HPDE6-E6E7 (cell line): ENCODE results near the gene NKIRAS1.

ENCODE experiments used
- DNase-seq: peaks from one replicate; pipeline ENCODE4 v3.0.0; 2011; ENCODE audit warnings: missing footprints; ENCODE audit errors: extremely low spot score

Gene NKIRAS1

DNA sequence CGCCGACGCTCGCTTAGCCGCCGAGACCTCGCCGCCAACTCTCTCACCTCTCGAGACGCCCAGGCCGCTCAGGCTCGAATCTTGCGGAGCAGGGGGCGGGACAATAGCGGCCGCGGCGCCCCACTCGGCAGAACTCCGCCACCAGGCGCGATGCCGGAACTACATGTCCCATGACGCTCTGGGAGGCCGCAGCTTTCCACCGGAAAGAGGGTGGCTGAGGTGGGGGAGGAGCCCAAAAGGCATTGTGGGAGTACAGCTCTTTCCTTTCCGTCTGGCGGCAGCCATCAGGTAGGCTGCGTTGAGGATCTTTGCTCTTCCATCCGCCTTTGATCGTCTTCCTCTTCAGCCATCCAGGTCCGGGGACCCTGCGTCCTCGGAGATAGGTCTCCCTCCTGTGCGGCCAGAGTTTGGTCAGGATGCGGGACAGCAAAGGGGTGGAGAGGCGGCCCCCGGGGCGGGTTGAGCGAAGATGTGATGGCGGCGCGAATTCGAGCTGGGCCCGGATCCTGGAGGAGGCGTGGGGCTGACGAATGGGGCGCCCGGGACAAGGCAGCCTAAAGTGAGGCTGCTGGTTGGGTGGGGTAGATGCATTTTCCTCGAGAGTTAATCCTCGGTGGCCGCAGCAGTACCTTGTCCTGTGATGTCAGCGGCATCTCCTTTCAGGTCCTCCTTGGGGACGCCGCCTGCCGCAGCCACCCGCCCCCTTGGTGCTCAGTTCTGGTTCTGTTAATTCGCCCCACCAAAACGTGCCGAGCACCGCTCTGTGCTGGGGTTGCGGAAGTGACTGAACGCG, at the start of gene NKIRAS1, which contains the start of gene RPL15:
Gene NKIRAS1 (minus strand): TSS at position 105 of the 793 bp plus-strand sequence. CDS start 6,086 bp downstream, outside the sequence.
Gene RPL15 (plus strand): TSS at position 247 of the 793 bp plus-strand sequence. CDS start 728 bp downstream, outside the sequence.
- peak; percentile 71 for DNase-seq

DNA sequence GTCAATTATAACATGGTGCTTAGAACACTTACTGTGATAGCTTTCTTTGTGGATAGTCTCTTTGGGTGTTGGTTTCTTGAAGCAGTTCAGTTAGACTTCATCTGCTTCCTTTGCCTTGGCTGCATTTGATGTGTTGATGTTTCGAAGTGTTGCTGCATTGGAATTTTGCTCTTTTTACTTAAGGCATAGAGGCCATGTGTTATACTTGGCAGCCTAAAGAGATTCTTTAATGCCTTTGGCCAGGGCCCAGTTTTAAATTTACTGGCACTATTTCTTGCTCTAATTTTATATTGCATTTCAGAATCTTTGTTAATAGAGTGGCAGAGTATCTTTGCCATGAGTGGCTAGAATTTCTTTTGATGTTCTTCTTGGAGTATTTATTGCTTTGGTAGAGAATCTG, 49.5 kb upstream of the NKIRAS1 start:
- no peak for DNase-seq

DNA sequence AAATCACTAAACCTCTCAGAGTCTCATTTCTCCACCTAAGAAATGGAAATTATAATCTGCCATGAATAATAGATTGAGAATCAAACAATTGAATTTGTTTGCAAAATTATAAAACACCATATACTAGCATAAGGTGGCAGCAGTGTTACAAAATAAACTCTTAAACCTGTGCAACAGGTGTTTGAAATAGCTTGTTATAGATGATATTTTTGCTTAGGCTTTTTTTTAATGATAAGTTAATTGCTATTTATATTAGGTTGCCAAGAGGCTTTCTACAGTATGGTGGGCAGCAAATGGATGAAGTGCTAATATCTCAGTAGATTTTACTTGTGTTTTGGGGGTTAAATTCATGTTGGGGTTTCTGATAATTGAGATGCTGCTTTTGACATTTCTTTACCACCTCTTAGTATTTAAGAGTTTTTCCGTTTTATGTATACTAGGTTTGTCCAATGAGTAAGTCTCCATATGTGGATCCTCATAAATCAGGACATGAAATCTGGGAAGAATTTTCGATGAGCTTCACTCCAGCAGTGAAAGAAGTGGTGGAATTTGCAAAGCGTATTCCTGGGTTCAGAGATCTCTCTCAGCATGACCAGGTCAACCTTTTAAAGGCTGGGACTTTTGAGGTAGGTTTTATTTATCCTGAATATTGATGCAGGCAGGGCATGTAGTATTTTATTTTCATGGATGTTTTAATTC, 47.9 kb upstream of the NKIRAS1 start:
- no peak for DNase-seq

- DNase-seq, result no peak
Observed at GRCh38 chr3:23961913-23962312, 45.1 kb upstream of the NKIRAS1 start.

DNA sequence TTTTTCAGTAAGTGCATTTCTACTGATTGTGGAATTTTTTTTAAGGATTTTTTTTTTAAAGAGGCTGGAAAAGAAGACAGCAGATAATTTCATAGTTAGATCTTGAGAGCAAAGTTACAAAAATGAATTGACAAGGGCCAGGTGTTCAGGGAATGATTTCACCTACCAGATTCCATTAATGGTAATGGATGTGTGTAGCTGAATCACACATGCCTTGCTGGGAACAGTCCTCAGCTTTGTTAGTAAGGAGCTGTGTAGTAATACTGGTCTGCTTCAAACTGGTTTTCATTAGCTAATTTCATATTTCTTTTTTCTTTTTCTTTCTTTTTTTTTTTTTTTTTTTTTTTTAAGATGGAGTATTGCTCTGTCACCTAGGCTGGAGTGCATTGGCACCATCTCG, 44.3 kb upstream of the NKIRAS1 start:
- DNase-seq, result no peak

GRCh38 chr3:23960649-23961048, 43.9 kb upstream of the NKIRAS1 start:
- DNase-seq, result no peak

GRCh38 chr3:23959135-23959900, 42.5 kb upstream of the NKIRAS1 start:
- peak; percentile 53 for DNase-seq

DNA sequence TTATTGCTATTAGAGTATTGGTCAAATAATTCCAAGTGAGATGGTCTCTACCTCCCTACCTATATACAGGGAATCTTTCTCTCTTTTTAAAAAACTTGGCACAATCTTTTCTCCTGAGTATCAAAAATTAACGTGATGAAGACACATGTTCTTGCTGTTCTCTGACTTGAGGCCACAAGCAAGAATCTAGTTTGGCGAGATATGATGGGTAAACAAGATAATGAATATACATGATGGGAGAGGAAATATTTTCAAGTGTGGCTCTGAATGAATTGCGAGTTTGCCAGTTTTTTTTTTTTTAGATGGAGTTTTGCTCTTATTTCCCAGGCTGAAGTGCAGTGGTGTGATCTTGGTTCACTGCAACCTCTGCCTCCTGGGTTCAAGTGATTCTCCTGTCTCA, 39.9 kb upstream of the NKIRAS1 start:
- no peak for DNase-seq

DNA sequence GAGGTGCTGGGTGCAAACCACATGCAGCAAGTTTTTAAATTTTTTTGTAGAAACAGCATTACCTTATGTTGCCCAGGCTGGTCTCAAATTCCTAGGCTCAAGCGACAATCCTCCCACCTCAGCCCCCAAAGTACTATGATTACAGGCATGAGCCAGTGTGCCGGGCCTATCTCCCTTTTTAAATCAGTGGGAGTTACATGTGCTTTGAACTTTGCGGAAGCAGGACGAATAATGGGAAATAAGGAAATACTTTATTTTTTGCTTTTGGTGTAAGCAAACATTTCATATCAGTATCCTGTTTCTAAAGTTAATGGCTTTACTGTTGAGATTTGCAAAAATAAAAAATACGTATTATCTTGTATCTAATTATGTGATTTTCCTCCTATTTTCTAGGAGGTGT, 37.4 kb upstream of the NKIRAS1 start:
- no peak for DNase-seq

- DNase-seq, result no peak
Observed at GRCh38 chr3:23953523-23953922, 36.7 kb upstream of the NKIRAS1 start.

DNA sequence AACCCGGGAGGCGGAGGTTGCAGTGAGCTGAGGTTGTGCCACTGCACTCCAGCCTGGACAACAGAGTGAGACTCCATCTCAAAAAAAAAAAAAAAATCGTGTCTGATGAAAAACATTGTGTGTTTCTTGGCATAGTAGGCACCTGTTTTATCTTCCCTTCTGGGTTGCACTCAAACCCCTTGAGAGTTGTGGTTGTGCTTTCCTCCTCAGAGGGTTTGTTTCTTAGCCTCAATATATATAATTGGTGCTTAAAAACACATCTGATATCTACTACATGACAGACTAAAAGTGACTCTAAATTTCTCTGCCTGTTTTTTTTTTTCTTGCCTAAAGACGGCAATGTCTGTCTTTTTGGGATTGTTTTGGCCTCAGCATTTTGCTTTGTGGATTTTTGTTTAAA, 35.9 kb upstream of the NKIRAS1 start:
- no peak for DNase-seq

GRCh38 chr3:23950293-23950692, 33.5 kb upstream of the NKIRAS1 start:
- no peak for DNase-seq

DNA sequence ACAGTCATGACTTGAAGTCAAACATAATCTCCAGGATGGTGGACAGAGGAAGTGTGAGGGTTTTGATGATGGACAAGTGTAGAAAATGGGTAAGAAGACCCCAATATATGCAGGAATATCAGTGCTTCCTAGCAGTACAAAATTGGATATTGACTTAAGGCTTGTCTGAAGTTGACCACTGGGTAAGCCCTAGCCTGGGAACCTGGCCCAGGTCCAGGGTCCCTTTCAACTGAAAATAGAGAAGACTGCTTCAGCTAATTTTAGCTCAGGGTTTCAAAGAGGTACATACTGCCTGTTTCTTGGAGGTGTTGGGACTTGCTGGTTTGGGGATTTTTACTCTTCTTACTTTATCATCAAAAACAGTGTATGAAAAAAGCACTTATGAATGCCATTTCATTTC, 33.0 kb upstream of the NKIRAS1 start:
- no peak for DNase-seq

- DNase-seq, result no peak
Observed at GRCh38 chr3:23948761-23949160, 32.0 kb upstream of the NKIRAS1 start.

GRCh38 chr3:23945913-23946687, 29.3 kb upstream of the NKIRAS1 start:
- peak; percentile 58 for DNase-seq

- no peak for DNase-seq
Observed at GRCh38 chr3:23945663-23945912, 28.8 kb upstream of the NKIRAS1 start.

GRCh38 chr3:23944861-23945662, 28.3 kb upstream of the NKIRAS1 start, which contains the start of gene NR1D2:
NR1D2 (plus strand) TSS chr3:23945286; CDS start chr3:23945579, 293 bp downstream.
- DNase-seq, result peak; percentile 36

DNA sequence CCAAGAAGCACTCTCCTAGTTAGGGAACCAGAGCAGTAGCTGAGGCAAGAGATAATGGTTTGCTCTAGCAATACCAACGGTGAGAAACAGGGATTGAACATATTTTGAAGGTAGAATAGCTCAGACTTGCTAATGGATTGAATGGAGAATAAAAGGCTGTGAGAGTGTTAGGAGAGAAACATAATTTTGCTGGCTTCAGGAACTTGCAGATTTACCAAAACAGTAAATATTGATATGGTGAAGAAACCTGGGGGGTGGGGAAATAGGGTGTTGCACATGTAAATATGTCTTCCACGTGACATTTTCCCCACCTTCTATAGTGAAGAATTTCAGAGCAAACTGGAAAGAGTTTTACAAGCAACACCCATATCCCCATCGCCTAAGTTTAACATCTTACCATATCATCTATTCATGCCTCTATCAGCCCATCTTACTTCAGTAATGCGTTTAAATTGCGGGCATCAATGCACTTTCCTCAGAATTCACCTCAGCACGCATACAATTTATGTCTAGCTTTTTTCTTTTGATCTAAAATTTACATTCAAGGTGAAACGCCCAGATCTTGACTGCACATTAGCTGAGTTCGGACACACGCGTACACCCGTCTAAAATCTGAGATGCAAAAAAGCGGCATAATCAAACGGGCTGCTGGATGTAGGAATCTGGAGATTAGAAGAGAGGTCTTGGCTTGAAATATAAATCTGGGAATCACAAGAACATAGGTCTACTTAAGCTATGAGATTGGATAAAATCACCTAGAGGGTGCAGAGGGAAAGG, 27.4 kb upstream of the NKIRAS1 start:
- DNase-seq, result no peak

DNA sequence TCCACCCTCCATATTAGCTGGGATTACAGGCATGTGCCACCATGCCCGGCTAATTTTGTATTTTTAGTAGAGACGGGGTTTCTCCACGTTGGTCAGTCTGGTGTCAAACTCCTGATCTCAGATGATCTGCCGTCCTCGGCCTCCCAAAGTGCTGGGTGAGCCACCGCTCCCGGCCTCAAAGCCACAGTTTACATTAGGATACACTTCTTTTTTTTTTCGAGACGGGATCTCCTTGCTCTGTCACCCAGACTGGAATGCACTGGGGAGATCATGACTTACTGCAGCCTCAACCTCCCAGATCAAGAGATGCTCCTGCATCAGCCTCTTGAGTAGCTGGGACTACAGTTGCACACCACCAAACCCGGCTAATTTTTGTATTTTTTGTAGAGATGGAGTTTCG, 25.8 kb upstream of the NKIRAS1 start:
- no peak for DNase-seq

GRCh38 chr3:23941440-23941839, 24.6 kb upstream of the NKIRAS1 start:
- DNase-seq, result no peak
